HCT116 (cell line): ENCODE measurements around the gene FARP1. TPM values are rescaled to one million over a fixed set of nuclear protein-coding genes. Genes with fewer than 3 reads are reported as not detected.
A peak's percentile ranks its signal among the peaks of the same experiment; 100 is the strongest.

ENCODE experiments used
- ATAC-seq: fragments of 200-7000 bp; cut with Tn5 transposase; 2 replicates; pipeline ENCODE4 v1.9.1; 2020; ENCODE audit warnings: mild to moderate bottlenecking, moderate library complexity
- Bru-seq: library from RNA; stranded (reverse); fragments of 400-500 nt; gene quantifications from one replicate; lab custom pipeline; 2021; lab: Mats Ljungman, UMichigan
- BruChase-seq, 2 experiments: library from RNA; stranded (reverse); fragments of 400-500 nt; gene quantifications; one replicate each; lab custom pipeline; 2021; lab: Mats Ljungman, UMichigan
- BruUV-seq: library from RNA; stranded (reverse); fragments of 400-500 nt; replicated peaks from 2 replicates; lab custom pipeline; 2021; lab: Mats Ljungman, UMichigan
- CTCF ChIA-PET: fragments of 300-600 bp; sonication (Branson Sonifier 250); formaldehyde crosslinking; loops from one replicate; lab custom pipeline; 2021; ENCODE audit warnings: antibody characterized with exemption; lab: Charles Lee
- POLR2A ChIA-PET: fragments of 300-600, 350-600 bp; sonication (Branson Sonifier 250); formaldehyde crosslinking; loops from one replicate; lab custom pipeline; 2021; ENCODE audit warnings: antibody characterized with exemption; lab: Charles Lee
- RAD21 ChIA-PET, 2 experiments: fragments of 300-600 bp; sonication (Branson Sonifier 250); formaldehyde crosslinking; loops; one replicate each; lab custom pipeline; 2023; ENCODE audit warnings: low total read pairs in 2 of 2; ENCODE audit not compliant: uncharacterized antibody in 2 of 2, unreplicated experiment in 2 of 2, low non-redundant PET in 1 of 2; lab: Charles Lee
- DNase-seq: peaks from one replicate; pipeline ENCODE4 v3.0.0-alpha.2; 2010; ENCODE audit warnings: low read depth, low spot score
- H2AFZ ChIP-seq: fragments of 200-600 bp; shearing (Covaris generic), sonication (generic); 2 replicates; pipeline ENCODE4 v1.6.1; 2017; ENCODE audit warnings: low read depth, mixed run types, mixed read lengths, antibody characterized with exemption, low read length; ENCODE audit not compliant: poor library complexity, severe bottlenecking
- H3K27ac ChIP-seq: 2 replicates; pipeline ENCODE4 v1.5.1; 2012; ENCODE audit warnings: low read depth, low read length
- H3K27me3 ChIP-seq: fragments of 200-600 bp; sonication (generic); 2 replicates; pipeline ENCODE4 v1.6.1; 2016; ENCODE audit warnings: mixed run types, low read length, mixed read lengths; ENCODE audit not compliant: insufficient read depth
- H3K36me3 ChIP-seq, 2 experiments: fragments of 200-500 bp in 1 of 2; fragments of 200-600 bp in 1 of 2; sonication (Bioruptor generic) in 1 of 2; sonication (generic) in 1 of 2; 2 replicates each; pipeline versions ENCODE4 v1.5.1 to v1.6.1; 2014 to 2016; ENCODE audit warnings: low read length in 2 of 2, inconsistent platforms in 1 of 2, mixed read lengths in 1 of 2, mixed run types in 1 of 2; ENCODE audit not compliant: insufficient read depth in 2 of 2, control insufficient read depth in 1 of 2
- H3K4me1 ChIP-seq, 2 experiments: fragments of 200-600 bp in 1 of 2; sonication (generic) in 1 of 2; 2 replicates each; pipeline versions ENCODE4 v1.5.1 to v1.6.1; 2012 to 2017; ENCODE audit warnings: low read length in 2 of 2, inconsistent platforms in 1 of 2, mild to moderate bottlenecking in 1 of 2, mixed read lengths in 1 of 2, mixed run types in 1 of 2, moderate library complexity in 1 of 2; ENCODE audit not compliant: insufficient read depth in 2 of 2, control insufficient read depth in 1 of 2
- H3K4me2 ChIP-seq: fragments of 200-600 bp; sonication (generic); 2 replicates; pipeline ENCODE4 v1.6.1; 2017; ENCODE audit warnings: mixed run types, low read length, mixed read lengths
- H3K4me3 ChIP-seq, 2 experiments: fragments of 200-600 bp in 1 of 2; sonication (generic) in 1 of 2; replicated peaks in 1 of 2; 2 replicates each; pipeline ENCODE4 v1.5.1; 2011 to 2016; ENCODE audit warnings: low read length in 2 of 2, control low read depth in 1 of 2, low read depth in 1 of 2, mild to moderate bottlenecking in 1 of 2, mixed read lengths in 1 of 2, mixed run types in 1 of 2
- H3K79me2 ChIP-seq: fragments of 200-600 bp; sonication (generic); 2 replicates; pipeline ENCODE4 v1.6.1; 2017; ENCODE audit warnings: mild to moderate bottlenecking, mixed run types, low read length, moderate library complexity, mixed read lengths; ENCODE audit not compliant: insufficient read depth
- H3K9ac ChIP-seq: fragments of 200-600 bp; sonication (generic); 2 replicates; pipeline ENCODE4 v1.6.1; 2016; ENCODE audit warnings: low read length, mixed read lengths
- H3K9me2 ChIP-seq: fragments of 200-600 bp; sonication (generic), shearing (Covaris generic); 2 replicates; pipeline ENCODE4 v1.6.1; 2017; ENCODE audit warnings: mixed run types, mild to moderate bottlenecking, moderate library complexity; ENCODE audit not compliant: insufficient read depth
- H3K9me3 ChIP-seq, 2 experiments: fragments of 200-500 bp in 1 of 2; fragments of 200-600 bp in 1 of 2; sonication (Bioruptor generic) in 1 of 2; sonication (generic) in 1 of 2; 2 replicates each; pipeline ENCODE4 v1.6.1; 2014 to 2017; ENCODE audit warnings: low read length in 2 of 2, mixed read lengths in 2 of 2, inconsistent platforms in 1 of 2, low read depth in 1 of 2, mild to moderate bottlenecking in 1 of 2, mixed run types in 1 of 2, moderate library complexity in 1 of 2; ENCODE audit not compliant: control insufficient read depth in 1 of 2, insufficient read depth in 1 of 2
- H4K20me1 ChIP-seq: fragments of 200-600 bp; sonication (generic), shearing (Covaris generic); 2 replicates; pipeline ENCODE4 v1.6.1; 2017; ENCODE audit warnings: mixed run types, mild to moderate bottlenecking, moderate library complexity; ENCODE audit not compliant: insufficient read depth
- EGR1 ChIP-seq: IDR thresholded peaks from 2 replicates; pipeline ENCODE4 v1.6.1; 2012; ENCODE audit warnings: low read depth
- ELF1 ChIP-seq: IDR thresholded peaks from 2 replicates; pipeline ENCODE4 v1.6.1; 2012; ENCODE audit warnings: low read depth, borderline replicate concordance
- EZH2phosphoT487 ChIP-seq: fragments of 200-600 bp; IDR thresholded peaks from 2 replicates; pipeline ENCODE4 v1.6.1; 2018; ENCODE audit warnings: antibody characterized with exemption, borderline replicate concordance
- POLR2AphosphoS5 ChIP-seq: IDR thresholded peaks from 2 replicates; pipeline ENCODE4 v1.6.1; 2011; ENCODE audit warnings: mild to moderate bottlenecking, low read depth, low read length, moderate library complexity
- RAD21 ChIP-seq: IDR thresholded peaks from 2 replicates; pipeline ENCODE4 v1.6.1; 2012; ENCODE audit warnings: low read depth, mild to moderate bottlenecking
- SIN3A ChIP-seq: IDR thresholded peaks from 2 replicates; pipeline ENCODE4 v1.6.1; 2012; ENCODE audit warnings: low read depth
- SRF ChIP-seq: IDR thresholded peaks from 2 replicates; pipeline ENCODE4 v1.6.1; 2012; ENCODE audit warnings: low read depth
- TCF7L2 ChIP-seq: IDR thresholded peaks from 2 replicates; pipeline ENCODE4 v1.7.0; 2011; ENCODE audit warnings: borderline replicate concordance, inconsistent platforms; ENCODE audit not compliant: insufficient read depth, insufficient read length; ENCODE audit errors: extremely low read depth
- ZFX ChIP-seq: fragments of 450-650 bp; IDR thresholded peaks from 2 replicates; pipeline ENCODE4 v1.6.1; 2017
- intact Hi-C: fragments of 100-400 bp; cut with micrococcal nuclease; formaldehyde crosslinking; loops from 2 replicates; pipeline ENCODE4 v1.10.0; 2022
- long read RNA-seq: library from polyadenylated mRNA; unstranded; transcript quantifications from one replicate; pipeline ENCODE4 v2.0.0, GENCODE V29; 2021; ENCODE audit not compliant: unreplicated experiment
- polyA plus RNA-seq: library from polyadenylated mRNA; unstranded; fragments of >200 nt; gene quantifications from 2 replicates; pipeline ENCODE4 v1.2.1, GENCODE V29; 2012; ENCODE audit warnings: missing spikeins
- total RNA-seq: library from RNA; stranded (reverse); gene quantifications from one replicate; pipeline ENCODE4 v1.2.1, GENCODE V29; 2021; ENCODE audit not compliant: unreplicated experiment
- TF ChIP-seq, protein P1 (sequence below): IDR thresholded peaks from 2 replicates; pipeline ENCODE4 v1.6.1; 2012

The FARP1 gene, protein sequence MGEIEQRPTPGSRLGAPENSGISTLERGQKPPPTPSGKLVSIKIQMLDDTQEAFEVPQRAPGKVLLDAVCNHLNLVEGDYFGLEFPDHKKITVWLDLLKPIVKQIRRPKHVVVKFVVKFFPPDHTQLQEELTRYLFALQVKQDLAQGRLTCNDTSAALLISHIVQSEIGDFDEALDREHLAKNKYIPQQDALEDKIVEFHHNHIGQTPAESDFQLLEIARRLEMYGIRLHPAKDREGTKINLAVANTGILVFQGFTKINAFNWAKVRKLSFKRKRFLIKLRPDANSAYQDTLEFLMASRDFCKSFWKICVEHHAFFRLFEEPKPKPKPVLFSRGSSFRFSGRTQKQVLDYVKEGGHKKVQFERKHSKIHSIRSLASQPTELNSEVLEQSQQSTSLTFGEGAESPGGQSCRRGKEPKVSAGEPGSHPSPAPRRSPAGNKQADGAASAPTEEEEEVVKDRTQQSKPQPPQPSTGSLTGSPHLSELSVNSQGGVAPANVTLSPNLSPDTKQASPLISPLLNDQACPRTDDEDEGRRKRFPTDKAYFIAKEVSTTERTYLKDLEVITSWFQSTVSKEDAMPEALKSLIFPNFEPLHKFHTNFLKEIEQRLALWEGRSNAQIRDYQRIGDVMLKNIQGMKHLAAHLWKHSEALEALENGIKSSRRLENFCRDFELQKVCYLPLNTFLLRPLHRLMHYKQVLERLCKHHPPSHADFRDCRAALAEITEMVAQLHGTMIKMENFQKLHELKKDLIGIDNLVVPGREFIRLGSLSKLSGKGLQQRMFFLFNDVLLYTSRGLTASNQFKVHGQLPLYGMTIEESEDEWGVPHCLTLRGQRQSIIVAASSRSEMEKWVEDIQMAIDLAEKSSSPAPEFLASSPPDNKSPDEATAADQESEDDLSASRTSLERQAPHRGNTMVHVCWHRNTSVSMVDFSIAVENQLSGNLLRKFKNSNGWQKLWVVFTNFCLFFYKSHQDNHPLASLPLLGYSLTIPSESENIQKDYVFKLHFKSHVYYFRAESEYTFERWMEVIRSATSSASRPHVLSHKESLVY
- total RNA-seq (30.5 TPM), Bru-seq, nascent RNA (percentile 60 among the genes with signal in this experiment), BruChase-seq, experiment 1, labeled RNA remaining after a 6-hour chase (percentile 60 among the genes with signal in this experiment), BruChase-seq, experiment 2, labeled RNA remaining after a 2-hour chase (percentile 58 among the genes with signal in this experiment)
- polyA plus RNA-seq: 20.4 and 22.2 TPM in 2 replicates
- long read RNA-seq, full-length matches to known transcripts: 5 of 34 reads
- long read RNA-seq, partial matches to known transcripts: 14 of 34 reads
- long read RNA-seq, other reads (novel, unspliced or antisense): 15 of 34 reads

DNA sequence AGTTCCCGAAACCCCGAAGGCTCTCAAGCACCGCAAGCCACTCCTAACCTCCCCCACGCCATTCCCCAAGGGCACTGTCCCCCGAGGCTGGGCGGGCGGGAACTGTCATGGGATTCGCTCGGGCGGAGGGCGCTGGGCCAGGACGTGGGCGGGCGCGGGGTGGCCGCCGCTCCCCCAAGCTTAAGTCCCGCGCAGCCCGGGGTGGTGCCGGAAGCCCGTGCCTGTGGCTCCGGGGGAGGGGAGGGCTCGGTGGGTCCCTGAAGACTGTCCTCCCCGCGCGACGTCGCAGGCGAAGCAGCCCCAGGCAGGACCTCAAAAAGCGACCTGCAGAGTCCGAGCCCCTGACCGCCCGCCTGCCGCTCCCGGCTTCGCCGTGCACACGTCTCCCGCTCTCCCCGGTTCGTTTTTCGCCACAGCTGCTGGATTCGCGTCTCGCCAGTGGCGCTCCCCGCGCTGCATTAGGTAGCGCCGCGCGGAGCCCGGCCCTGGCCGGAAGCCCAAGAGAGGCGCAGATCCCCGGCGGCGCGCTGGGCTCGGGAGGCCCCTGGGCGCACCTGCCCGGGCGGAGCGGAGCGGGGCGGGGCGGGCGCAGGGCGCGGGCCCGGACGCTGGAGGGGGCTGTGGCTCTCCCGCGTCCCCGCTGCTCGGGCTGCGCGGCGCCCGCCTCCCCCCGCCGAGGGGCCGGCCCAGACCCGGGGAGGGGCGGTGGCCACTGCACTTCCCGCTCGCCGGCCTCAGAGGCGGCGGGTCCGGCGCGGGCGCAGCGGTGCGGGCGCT, at the start of gene FARP1:
Gene FARP1 (plus strand): TSS at position 715 of the 777 bp plus-strand sequence. CDS start 70,149 bp downstream, outside the sequence.
- CTCF ChIA-PET: no interaction called here
- RAD21 ChIA-PET: no interaction called here

More for the DNA sequence above, at the start of gene FARP1:
- ATAC-seq (peak; percentile 89), DNase-seq (peak; percentile 27)
- no TSS peak for BruUV-seq
- Histone ChIP-seq H3K4me3 (peak within 1 kb of the TSS; percentile 51 to 72), H3K27ac (peak within 1 kb of the TSS; percentile 64; the same call in 1 of the 2 replicates), H4K20me1 (peaks cover 4% of the 10 kb centered on the region; the same call in 1 of the 2 replicates), H3K36me3 (no peaks in the 10 kb centered on the region), H3K27me3 (no peaks in the 10 kb centered on the region), H3K4me1 (peaks cover 34 to 45% of the 10 kb centered on the region in 2 experiments), H3K4me2 (peak within 1 kb of the TSS; percentile 90), H3K79me2 (peaks cover 16% of the 10 kb centered on the region), H3K9ac (peak within 1 kb of the TSS; percentile 65), H2AFZ (peak within 1 kb of the TSS; percentile 74), H3K9me2 (no peaks in the 10 kb centered on the region), H3K9me3 (no peaks in the 10 kb centered on the region)
- TF ChIP-seq, protein P1, sequence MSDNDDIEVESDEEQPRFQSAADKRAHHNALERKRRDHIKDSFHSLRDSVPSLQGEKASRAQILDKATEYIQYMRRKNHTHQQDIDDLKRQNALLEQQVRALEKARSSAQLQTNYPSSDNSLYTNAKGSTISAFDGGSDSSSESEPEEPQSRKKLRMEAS: peak; percentile 55
- TF ChIP-seq RAD21 (peak; percentile 34), SIN3A (no peak), SRF (no peak), EGR1 (peak; percentile 62), EZH2phosphoT487 (no peak), POLR2AphosphoS5 (peak; percentile 36), ELF1 (no peak), TCF7L2 (no peak), ZFX (no peak)
- POLR2A ChIA-PET: no interaction called here
- intact Hi-C loops: loop anchor here (2.0 to 10.0 kb wide), 2 partner anchors 288 to 532 kb away; no protein-coding TSS in a partner anchor
